Liver (tissue), 3 donors: ENCODE results near the gene CSF3R.

ENCODE experiments used
- CTCF ChIP-seq: fragments of 150-350 bp; IDR thresholded peaks from 2 replicates; pipeline ENCODE4 v1.5.1; 2017; ENCODE audit warnings: improper control_type of control experiment, low read depth, low read length; ENCODE audit not compliant: missing input control
- FOXA1 ChIP-seq: IDR thresholded peaks from 2 replicates; pipeline ENCODE4 v1.6.1; 2016; ENCODE audit warnings: antibody characterized with exemption
- GABPA ChIP-seq, 2 donors: IDR thresholded peaks in 1 of 2; conservative IDR thresholded peaks in 1 of 2; 2 replicates each; pipeline ENCODE4 v1.6.1; 2016; ENCODE audit warnings: antibody characterized with exemption in 2 of 2, mild to moderate bottlenecking in 1 of 2, moderate library complexity in 1 of 2
- JUND ChIP-seq, 2 donors: IDR thresholded peaks; 2 replicates each; pipeline ENCODE4 v1.6.1; 2016; ENCODE audit warnings: antibody characterized with exemption in 2 of 2
- NR2F2 ChIP-seq: IDR thresholded peaks from 2 replicates; pipeline ENCODE4 v1.6.1; 2016; ENCODE audit warnings: antibody characterized with exemption
- RAD21 ChIP-seq, 2 donors: IDR thresholded peaks; 2 replicates each; pipeline ENCODE4 v1.6.1; 2016; ENCODE audit warnings: antibody characterized with exemption in 2 of 2, mild to moderate bottlenecking in 2 of 2
- TAF1 ChIP-seq: conservative IDR thresholded peaks from 2 replicates; pipeline ENCODE4 v1.6.1; 2016; ENCODE audit warnings: antibody characterized with exemption, mild to moderate bottlenecking
- YY1 ChIP-seq: IDR thresholded peaks from 2 replicates; pipeline ENCODE4 v1.6.1; 2016; ENCODE audit warnings: antibody characterized with exemption, mild to moderate bottlenecking
- TF ChIP-seq, protein P1 (sequence below): IDR thresholded peaks from 2 replicates; pipeline ENCODE4 v1.6.1; 2016; ENCODE audit warnings: antibody characterized with exemption
- TF ChIP-seq, protein P2 (sequence below): IDR thresholded peaks from 2 replicates; pipeline ENCODE4 v1.6.1; 2016; ENCODE audit warnings: antibody characterized with exemption
- TF ChIP-seq, protein P3 (sequence below): IDR thresholded peaks from 2 replicates; pipeline ENCODE4 v1.6.1; 2016; ENCODE audit warnings: antibody characterized with exemption
- donor health status: healthy.
- donor health status: healthy.

- TF ChIP-seq FOXA1: no peak
- TF ChIP-seq CTCF: no peak
- no peak for TF ChIP-seq JUND (IDR thresholded peaks at IDR 0.05)
- TF ChIP-seq NR2F2: no peak
- TF ChIP-seq YY1: no peak
- TF ChIP-seq, protein P1, sequence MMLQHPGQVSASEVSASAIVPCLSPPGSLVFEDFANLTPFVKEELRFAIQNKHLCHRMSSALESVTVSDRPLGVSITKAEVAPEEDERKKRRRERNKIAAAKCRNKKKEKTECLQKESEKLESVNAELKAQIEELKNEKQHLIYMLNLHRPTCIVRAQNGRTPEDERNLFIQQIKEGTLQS: no peak
- TF ChIP-seq TAF1: no peak
- TF ChIP-seq, protein P2, sequence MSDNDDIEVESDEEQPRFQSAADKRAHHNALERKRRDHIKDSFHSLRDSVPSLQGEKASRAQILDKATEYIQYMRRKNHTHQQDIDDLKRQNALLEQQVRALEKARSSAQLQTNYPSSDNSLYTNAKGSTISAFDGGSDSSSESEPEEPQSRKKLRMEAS: no peak
- TF ChIP-seq, protein P3, sequence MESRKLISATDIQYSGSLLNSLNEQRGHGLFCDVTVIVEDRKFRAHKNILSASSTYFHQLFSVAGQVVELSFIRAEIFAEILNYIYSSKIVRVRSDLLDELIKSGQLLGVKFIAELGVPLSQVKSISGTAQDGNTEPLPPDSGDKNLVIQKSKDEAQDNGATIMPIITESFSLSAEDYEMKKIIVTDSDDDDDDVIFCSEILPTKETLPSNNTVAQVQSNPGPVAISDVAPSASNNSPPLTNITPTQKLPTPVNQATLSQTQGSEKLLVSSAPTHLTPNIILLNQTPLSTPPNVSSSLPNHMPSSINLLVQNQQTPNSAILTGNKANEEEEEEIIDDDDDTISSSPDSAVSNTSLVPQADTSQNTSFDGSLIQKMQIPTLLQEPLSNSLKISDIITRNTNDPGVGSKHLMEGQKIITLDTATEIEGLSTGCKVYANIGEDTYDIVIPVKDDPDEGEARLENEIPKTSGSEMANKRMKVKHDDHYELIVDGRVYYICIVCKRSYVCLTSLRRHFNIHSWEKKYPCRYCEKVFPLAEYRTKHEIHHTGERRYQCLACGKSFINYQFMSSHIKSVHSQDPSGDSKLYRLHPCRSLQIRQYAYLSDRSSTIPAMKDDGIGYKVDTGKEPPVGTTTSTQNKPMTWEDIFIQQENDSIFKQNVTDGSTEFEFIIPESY: no peak
- no peak for TF ChIP-seq RAD21 (IDR thresholded peaks at IDR 0.05)
- no peak for TF ChIP-seq GABPA (IDR thresholded peaks at IDR 0.05 in 1 of 2, conservative IDR thresholded peaks at IDR 0.05 in 1 of 2)
Measured at GRCh38 chr1:36514501-36514900, 31.8 kb upstream of the CSF3R start.
